Daoy (cell line): ENCODE results near the gene CPNE6. TPM values are rescaled to one million over a fixed set of nuclear protein-coding genes. Genes with fewer than 3 reads are reported as not detected.

Source experiments
- DNase-seq: peaks from one replicate; pipeline ENCODE4 v3.0.0-alpha.2; 2015; ENCODE audit warnings: low read depth
- total RNA-seq: library from RNA; depleted of rRNA; stranded (reverse); fragments of >200 nt; shearing (Covaris generic); gene quantifications from 2 replicates; pipeline ENCODE4 v1.2.3, GENCODE V29; 2014

CPNE6 gene
- total RNA-seq, 1 experiment from 2014 or later, result not detected

GRCh38 chr14:24068711-24069410 lies 2.5 kb upstream of the CPNE6 start:
- no peak for DNase-seq

GRCh38 chr14:24069411-24069735 lies 2.0 kb upstream of the CPNE6 start:
- DNase-seq, result no peak

- no peak for DNase-seq
These were observed 848 bp upstream of the CPNE6 start for GRCh38 chr14:24070285-24071143.

- DNase-seq, result no peak
These were observed 571 bp downstream of the CPNE6 start for GRCh38 chr14:24071836-24072430.

- no peak for DNase-seq
These were observed 1.1 kb downstream of the CPNE6 start for GRCh38 chr14:24072436-24072835.

GRCh38 chr14:24072881-24073877 lies 1.8 kb downstream of the CPNE6 start:
- DNase-seq, result no peak

GRCh38 chr14:24074625-24075484 lies 3.5 kb downstream of the CPNE6 start:
- no peak for DNase-seq

- DNase-seq, result no peak
These were observed 4.3 kb downstream of the CPNE6 start for GRCh38 chr14:24075485-24076301.

- no peak for DNase-seq
These were observed 4.9 kb downstream of the CPNE6 start for GRCh38 chr14:24076302-24076601.

GRCh38 chr14:24077086-24077485 lies 5.7 kb downstream of the CPNE6 start:
- no peak for DNase-seq

- DNase-seq, result no peak
These were observed 6.8 kb downstream of the CPNE6 start for GRCh38 chr14:24078146-24078545.

- DNase-seq, result no peak
These were observed 8.3 kb downstream of the CPNE6 start for GRCh38 chr14:24079491-24080141.

GRCh38 chr14:24080142-24080530 lies 8.8 kb downstream of the CPNE6 start:
- DNase-seq, result no peak

GRCh38 chr14:24080888-24081738 lies 9.8 kb downstream of the CPNE6 start:
- DNase-seq, result peak; percentile 76

- DNase-seq, result no peak
These were observed 10.4 kb downstream of the CPNE6 start for GRCh38 chr14:24081739-24082211.

GRCh38 chr14:24082411-24083080 lies 11.2 kb downstream of the CPNE6 start:
- DNase-seq, result no peak

GRCh38 chr14:24083462-24083861 lies 12.1 kb downstream of the CPNE6 start:
- DNase-seq, result no peak

- no peak for DNase-seq
These were observed 13.1 kb downstream of the CPNE6 start for GRCh38 chr14:24084440-24084839.
